Liver (tissue), 9 donors: ENCODE data around the gene ULBP2. TPM values are rescaled to one million over a fixed set of nuclear protein-coding genes. Genes with fewer than 3 reads are reported as not detected.

Experiments
- DNase-seq: peaks from one replicate; pipeline ENCODE4 v3.0.0-alpha.2; 2017; ENCODE audit warnings: low spot score
- H3K27ac ChIP-seq, 2 donors: one replicate each; pipeline ENCODE4 v1.7.0; 2013; ENCODE audit warnings: inconsistent platforms in 2 of 2, low read length in 2 of 2, control low read depth in 1 of 2, low read depth in 1 of 2, mild to moderate bottlenecking in 1 of 2
- H3K27me3 ChIP-seq, 4 donors: one replicate each; pipeline versions ENCODE4 v1.6.1 to v1.7.0; 2013; ENCODE audit warnings: low read length in 3 of 4, inconsistent platforms in 1 of 4, mild to moderate bottlenecking in 1 of 4, moderate library complexity in 1 of 4; ENCODE audit not compliant: control insufficient read depth in 4 of 4, insufficient read depth in 4 of 4
- H3K36me3 ChIP-seq, 4 donors: one replicate each; pipeline versions ENCODE4 v1.6.1 to v1.7.0; 2013; ENCODE audit warnings: low read length in 3 of 4, mild to moderate bottlenecking in 3 of 4, low read depth in 1 of 4, moderate library complexity in 1 of 4; ENCODE audit not compliant: control insufficient read depth in 4 of 4, insufficient read depth in 3 of 4
- H3K4me1 ChIP-seq, 4 donors: one replicate each; pipeline versions ENCODE4 v1.6.1 to v1.7.0; 2013; ENCODE audit warnings: low read length in 3 of 4, mild to moderate bottlenecking in 3 of 4, moderate library complexity in 1 of 4; ENCODE audit not compliant: control insufficient read depth in 4 of 4, insufficient read depth in 4 of 4
- H3K4me3 ChIP-seq, 3 donors: one replicate each; pipeline versions ENCODE4 v1.6.1 to v1.7.0; 2013; ENCODE audit warnings: low read length in 3 of 3, control low read depth in 1 of 3, low read depth in 1 of 3, mild to moderate bottlenecking in 1 of 3
- H3K9ac ChIP-seq, 2 donors: one replicate each; pipeline ENCODE4 v1.7.0; 2013; ENCODE audit warnings: low read length in 2 of 2, mild to moderate bottlenecking in 2 of 2, moderate library complexity in 2 of 2, control low read depth in 1 of 2, low read depth in 1 of 2
- H3K9me3 ChIP-seq, 4 donors: one replicate each; pipeline versions ENCODE4 v1.6.1 to v1.7.0; 2013; ENCODE audit warnings: low read length in 3 of 4; ENCODE audit not compliant: control insufficient read depth in 4 of 4
- ATF3 ChIP-seq: IDR thresholded peaks from 2 replicates; pipeline ENCODE4 v1.6.1; 2016; ENCODE audit warnings: antibody characterized with exemption
- EGR1 ChIP-seq, 2 donors: IDR thresholded peaks; 2 replicates each; pipeline ENCODE4 v1.6.1; 2016 to 2018; ENCODE audit warnings: antibody characterized with exemption in 2 of 2, low read depth in 2 of 2
- FOXA1 ChIP-seq: IDR thresholded peaks from 2 replicates; pipeline ENCODE4 v1.6.1; 2016; ENCODE audit warnings: antibody characterized with exemption
- FOXA2 ChIP-seq: IDR thresholded peaks from 2 replicates; pipeline ENCODE4 v1.6.1; 2016; ENCODE audit warnings: antibody characterized with exemption
- GABPA ChIP-seq, 2 donors: IDR thresholded peaks in 1 of 2; conservative IDR thresholded peaks in 1 of 2; 2 replicates each; pipeline ENCODE4 v1.6.1; 2016; ENCODE audit warnings: antibody characterized with exemption in 2 of 2, mild to moderate bottlenecking in 1 of 2, moderate library complexity in 1 of 2
- HNF4A ChIP-seq, 2 donors: conservative IDR thresholded peaks; 2 replicates each; pipeline ENCODE4 v1.6.1; 2016; ENCODE audit warnings: antibody characterized with exemption in 2 of 2, mild to moderate bottlenecking in 2 of 2
- HNF4G ChIP-seq: IDR thresholded peaks from 2 replicates; pipeline ENCODE4 v1.6.1; 2016; ENCODE audit warnings: antibody characterized with exemption
- JUND ChIP-seq, 2 donors: IDR thresholded peaks; 2 replicates each; pipeline ENCODE4 v1.6.1; 2016; ENCODE audit warnings: antibody characterized with exemption in 2 of 2
- MAX ChIP-seq: IDR thresholded peaks from 2 replicates; pipeline ENCODE4 v1.6.1; 2016; ENCODE audit warnings: antibody characterized with exemption
- NR2F2 ChIP-seq: IDR thresholded peaks from 2 replicates; pipeline ENCODE4 v1.6.1; 2016; ENCODE audit warnings: antibody characterized with exemption
- RAD21 ChIP-seq, 2 donors: IDR thresholded peaks; 2 replicates each; pipeline ENCODE4 v1.6.1; 2016; ENCODE audit warnings: antibody characterized with exemption in 2 of 2, mild to moderate bottlenecking in 2 of 2
- REST ChIP-seq: IDR thresholded peaks from 2 replicates; pipeline ENCODE4 v1.6.1; 2016; ENCODE audit warnings: antibody characterized with exemption, mild to moderate bottlenecking
- RXRA ChIP-seq, 2 donors: IDR thresholded peaks; 2 replicates each; pipeline ENCODE4 v1.6.1; 2017 to 2018; ENCODE audit warnings: antibody characterized with exemption in 2 of 2, mild to moderate bottlenecking in 1 of 2
- SP1 ChIP-seq: IDR thresholded peaks from 2 replicates; pipeline ENCODE4 v1.6.1; 2018; ENCODE audit warnings: antibody characterized with exemption, mild to moderate bottlenecking
- TAF1 ChIP-seq: conservative IDR thresholded peaks from 2 replicates; pipeline ENCODE4 v1.6.1; 2016; ENCODE audit warnings: antibody characterized with exemption, mild to moderate bottlenecking
- YY1 ChIP-seq: IDR thresholded peaks from 2 replicates; pipeline ENCODE4 v1.6.1; 2016; ENCODE audit warnings: antibody characterized with exemption, mild to moderate bottlenecking
- ZBTB33 ChIP-seq: IDR thresholded peaks from 2 replicates; pipeline ENCODE4 v1.6.1; 2016; ENCODE audit warnings: antibody characterized with exemption
- WGBS: extraction: QIAGEN DNeasy Blood & Tissue Kit; methylation state at CpG from one replicate; pipeline ENCODE4 v1.1.7; 2013; 5-methylcytosine and 5-hydroxymethylcytosine counted together
- polyA plus RNA-seq, 2 donors: library from polyadenylated mRNA; stranded (reverse) in 1 of 2; unstranded in 1 of 2; fragments of 200-250 nt in 1 of 2; fragments of >200 nt in 1 of 2; fragmentation: Nextera tagmentation in 1 of 2; extraction: Ambion mirVana in 1 of 2; gene quantifications; one replicate each; pipeline versions ENCODE4 v1.2.1 to v1.2.3, GENCODE V29; 2013 to 2015
- total RNA-seq, 2 donors: library from RNA; depleted of rRNA; stranded (reverse); fragments of >200 nt; gene quantifications; one replicate each; pipeline ENCODE4 v1.2.3, GENCODE V29; 2014
- donor health status: healthy.
- donor health status: healthy.
- donor health status: healthy.
- donor health status: healthy.
- donor health status: healthy.

The ULBP2 gene
- total and polyA plus RNA-seq, 4 donors, result 0.14 to 0.27 (median 0.20) TPM

DNA sequence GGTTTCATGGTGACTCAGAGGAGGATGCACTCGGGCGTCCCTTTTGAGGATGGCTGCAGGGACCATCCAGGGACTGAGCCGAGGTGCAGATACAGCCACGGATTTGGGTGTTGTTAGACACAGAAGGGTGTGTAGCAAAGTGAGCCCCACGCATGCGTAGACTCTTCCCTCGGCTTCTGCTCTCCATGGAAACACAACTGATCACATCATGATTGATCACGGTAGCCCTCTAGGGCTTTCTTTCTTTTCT is 21.3 kb downstream of the ULBP2 start:
- TF ChIP-seq TAF1 (no peak), EGR1 (IDR thresholded peaks at IDR 0.05; ENCODE audit: low read depth in 2 of 2) (no peak), YY1 (no peak), GABPA (IDR thresholded peaks at IDR 0.05 in 1 of 2, conservative IDR thresholded peaks at IDR 0.05 in 1 of 2) (no peak), SP1 (no peak), FOXA2 (no peak), ATF3 (no peak), HNF4G (no peak), MAX (no peak), RXRA (IDR thresholded peaks at IDR 0.05) (no peak), JUND (IDR thresholded peaks at IDR 0.05) (no peak), RAD21 (IDR thresholded peaks at IDR 0.05) (no peak), NR2F2 (no peak), HNF4A (conservative IDR thresholded peaks at IDR 0.05) (no peak), REST (no peak), FOXA1 (no peak), ZBTB33 (no peak)
- 19% methylated on average over 8 of the region's 8 CpGs for WGBS
- no peak for DNase-seq
- Histone ChIP-seq H3K36me3 (no peaks in the 10 kb centered on the region), H3K4me3 (peak overlapping the region; percentile 48 to 61 (median 49)), H3K9me3 (peaks cover 0 to 8% (median 0%) of the 10 kb centered on the region in 4 donors), H3K27ac (no peak overlapping the region), H3K27me3 (peaks cover 0 to 9% (median 5%) of the 10 kb centered on the region in 4 donors), H3K4me1 (peaks cover 5 to 18% (median 9%) of the 10 kb centered on the region in 4 donors), H3K9ac (no peak overlapping the region)

GRCh38 chr6:149963462-149964307 is 21.9 kb downstream of the ULBP2 start, which contains the start of gene ULBP1:
Gene ULBP1, plus strand, starts transcription at chr6:149963943. Its CDS starts 107 bp downstream, at chr6:149964050.
- 3% methylated on average over 69 of the region's 69 CpGs for WGBS
- Histone ChIP-seq H3K27me3 (peaks cover 0 to 9% (median 5%) of the 10 kb centered on the region in 4 donors), H3K36me3 (no peaks in the 10 kb centered on the region), H3K9ac (no peak within 1 kb of the TSS), H3K4me1 (peaks cover 5 to 18% (median 9%) of the 10 kb centered on the region in 4 donors), H3K27ac (no peak within 1 kb of the TSS), H3K9me3 (peaks cover 0 to 8% (median 0%) of the 10 kb centered on the region in 4 donors), H3K4me3 (peak within 1 kb of the TSS; percentile 48 to 61 (median 49))
- TF ChIP-seq ATF3 (peak; percentile 78), RXRA (IDR thresholded peaks at IDR 0.05) (no peak)
- peak; percentile 69 for DNase-seq
